Measurements from ENCODE around the gene WDR6.
A peak's percentile ranks its signal among the peaks of the same experiment; 100 is the strongest.

WDR6 gene, protein sequence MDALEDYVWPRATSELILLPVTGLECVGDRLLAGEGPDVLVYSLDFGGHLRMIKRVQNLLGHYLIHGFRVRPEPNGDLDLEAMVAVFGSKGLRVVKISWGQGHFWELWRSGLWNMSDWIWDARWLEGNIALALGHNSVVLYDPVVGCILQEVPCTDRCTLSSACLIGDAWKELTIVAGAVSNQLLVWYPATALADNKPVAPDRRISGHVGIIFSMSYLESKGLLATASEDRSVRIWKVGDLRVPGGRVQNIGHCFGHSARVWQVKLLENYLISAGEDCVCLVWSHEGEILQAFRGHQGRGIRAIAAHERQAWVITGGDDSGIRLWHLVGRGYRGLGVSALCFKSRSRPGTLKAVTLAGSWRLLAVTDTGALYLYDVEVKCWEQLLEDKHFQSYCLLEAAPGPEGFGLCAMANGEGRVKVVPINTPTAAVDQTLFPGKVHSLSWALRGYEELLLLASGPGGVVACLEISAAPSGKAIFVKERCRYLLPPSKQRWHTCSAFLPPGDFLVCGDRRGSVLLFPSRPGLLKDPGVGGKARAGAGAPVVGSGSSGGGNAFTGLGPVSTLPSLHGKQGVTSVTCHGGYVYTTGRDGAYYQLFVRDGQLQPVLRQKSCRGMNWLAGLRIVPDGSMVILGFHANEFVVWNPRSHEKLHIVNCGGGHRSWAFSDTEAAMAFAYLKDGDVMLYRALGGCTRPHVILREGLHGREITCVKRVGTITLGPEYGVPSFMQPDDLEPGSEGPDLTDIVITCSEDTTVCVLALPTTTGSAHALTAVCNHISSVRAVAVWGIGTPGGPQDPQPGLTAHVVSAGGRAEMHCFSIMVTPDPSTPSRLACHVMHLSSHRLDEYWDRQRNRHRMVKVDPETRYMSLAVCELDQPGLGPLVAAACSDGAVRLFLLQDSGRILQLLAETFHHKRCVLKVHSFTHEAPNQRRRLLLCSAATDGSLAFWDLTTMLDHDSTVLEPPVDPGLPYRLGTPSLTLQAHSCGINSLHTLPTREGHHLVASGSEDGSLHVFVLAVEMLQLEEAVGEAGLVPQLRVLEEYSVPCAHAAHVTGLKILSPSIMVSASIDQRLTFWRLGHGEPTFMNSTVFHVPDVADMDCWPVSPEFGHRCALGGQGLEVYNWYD

DNA sequence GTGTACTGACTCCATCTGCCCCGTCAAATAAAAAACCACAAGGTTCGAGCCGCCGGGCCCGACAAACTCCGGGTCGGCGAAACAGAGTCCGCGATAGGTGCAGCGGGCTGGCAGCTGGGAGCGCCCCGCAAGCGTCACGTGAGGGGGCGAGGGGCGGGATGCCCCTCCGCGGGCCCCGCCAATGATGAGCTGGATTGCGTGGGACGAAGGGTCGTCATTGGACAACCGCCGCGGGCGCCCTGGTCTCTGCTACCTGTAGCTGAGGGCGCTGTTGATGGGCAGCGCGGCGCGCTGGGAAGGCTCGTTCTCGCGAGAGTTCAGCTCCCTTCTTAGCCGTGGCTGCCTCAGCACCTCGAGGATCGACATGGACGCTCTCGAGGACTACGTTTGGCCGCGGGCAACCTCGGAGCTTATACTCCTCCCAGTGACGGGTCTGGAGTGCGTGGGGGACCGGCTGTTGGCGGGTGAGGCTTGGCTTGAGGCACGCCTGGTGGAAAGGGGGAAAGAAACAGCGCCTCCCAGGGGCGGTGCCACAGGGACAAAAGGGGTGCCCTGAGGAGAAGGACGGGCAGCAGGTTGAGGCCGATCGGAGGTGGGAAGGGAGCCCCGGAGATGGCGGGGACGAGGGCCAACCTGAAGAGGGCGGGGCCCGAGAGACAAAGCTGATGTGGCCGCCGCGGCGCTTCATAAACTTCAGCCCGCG lies at the start of gene WDR6:
TSS of gene WDR6 (plus strand) at position 324 of the 703 bp plus-strand sequence. CDS start at position 365, 41 bp downstream.
- DNase-seq: peak; percentile 96 to 97

DNA sequence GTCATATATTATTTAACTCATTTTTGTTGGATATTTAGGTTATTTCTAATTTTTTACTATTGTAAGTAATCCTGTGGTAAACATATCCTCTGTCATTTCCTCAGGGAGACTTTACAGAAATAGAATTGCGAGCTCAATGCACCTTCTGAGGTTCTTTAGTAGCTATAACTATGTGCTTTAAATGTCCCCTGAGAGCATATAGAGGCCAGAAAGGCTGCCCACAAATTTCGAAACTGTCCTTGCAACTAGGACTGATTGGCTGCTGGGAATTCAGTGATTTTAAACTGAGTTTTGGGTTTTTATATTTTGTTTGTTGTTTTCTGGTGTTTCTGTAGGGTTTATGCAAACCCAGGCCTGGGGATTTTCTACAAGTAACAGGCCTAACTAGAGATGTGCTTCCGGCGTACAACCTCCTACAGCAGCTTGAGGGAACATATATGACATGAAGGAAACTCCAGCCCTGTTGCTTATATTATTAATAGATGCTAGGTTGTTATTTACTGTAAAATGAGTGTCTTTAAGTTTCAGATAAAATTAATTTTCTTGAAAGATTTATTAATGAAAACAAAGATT lies 46.3 kb upstream of the WDR6 start:
- no peak for DNase-seq

DNA sequence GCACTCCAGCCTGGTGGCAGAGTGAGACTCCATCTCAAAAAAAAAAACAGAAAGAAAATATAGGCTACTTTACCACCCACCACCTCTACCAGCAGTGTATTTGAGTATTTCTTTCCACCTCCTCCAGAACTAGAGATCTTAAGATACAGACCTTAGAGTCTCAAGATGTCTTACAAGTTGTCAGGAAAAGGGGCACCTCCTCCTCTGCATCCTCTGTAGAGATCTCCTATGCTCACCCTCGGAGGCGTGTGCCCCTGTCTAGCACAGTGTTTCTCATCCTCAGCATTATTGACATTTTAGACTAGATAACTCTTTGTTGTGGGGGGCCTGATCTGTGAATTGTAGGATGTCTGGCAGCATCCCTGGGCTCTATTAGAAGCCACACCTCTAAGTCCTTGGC lies 44.9 kb upstream of the WDR6 start:
- no peak for DNase-seq

DNA sequence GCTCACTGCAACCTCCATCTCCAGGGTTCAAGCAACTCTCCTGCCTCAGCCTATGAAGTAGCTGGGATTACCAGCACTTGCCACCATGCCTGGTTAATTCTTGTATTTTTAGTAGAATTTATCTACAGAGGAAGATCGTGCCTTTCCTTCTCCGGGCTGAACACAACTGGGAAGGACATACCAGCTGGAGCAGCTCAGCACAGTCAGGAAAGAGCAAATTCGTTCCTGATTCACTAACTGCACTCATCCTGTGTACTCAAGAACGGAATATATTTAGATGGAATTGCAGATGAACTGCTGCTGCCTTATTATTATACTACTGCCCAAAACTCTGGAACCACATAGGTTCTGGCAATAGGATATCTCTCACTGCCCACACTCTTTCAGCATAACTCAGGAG lies 44.3 kb upstream of the WDR6 start:
- DNase-seq: no peak

DNA sequence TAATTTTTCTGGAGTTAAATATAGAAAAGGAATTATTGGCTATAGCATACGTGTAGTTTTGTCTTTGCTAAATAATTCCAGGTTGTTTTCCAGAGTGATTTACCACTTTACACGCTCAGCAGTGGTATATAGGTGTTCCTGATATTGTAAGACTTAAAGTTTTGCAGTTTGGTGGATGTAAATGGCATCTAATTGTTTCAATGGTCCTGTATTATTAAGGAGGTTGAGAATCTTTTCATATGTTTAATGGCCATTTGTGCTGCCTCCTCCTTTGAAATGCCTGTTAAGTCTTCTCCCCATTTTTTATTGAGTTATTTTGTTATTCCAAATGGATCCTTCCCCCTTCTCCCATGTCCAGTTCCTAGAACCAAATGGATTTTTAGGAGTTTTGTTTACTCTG lies 43.6 kb upstream of the WDR6 start:
- DNase-seq: no peak

DNA sequence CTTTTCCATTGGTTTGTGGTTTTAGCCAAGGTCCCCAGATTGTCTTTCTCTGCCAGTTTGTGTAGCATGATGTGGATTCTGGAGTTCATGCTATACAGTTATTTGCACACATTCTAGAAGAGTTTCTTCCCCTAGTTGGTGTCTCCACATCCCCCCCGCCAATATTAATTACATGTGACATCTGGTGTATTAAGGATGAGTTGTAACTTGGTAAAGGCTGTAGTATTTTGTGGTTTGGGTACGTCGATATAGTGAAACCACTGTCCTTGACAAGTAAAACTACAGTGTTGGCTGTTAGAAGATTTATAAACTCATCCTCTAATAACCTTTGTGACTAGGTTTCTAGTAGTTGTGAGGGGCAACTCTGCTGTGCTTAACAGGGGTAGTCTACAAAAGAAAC lies 40.8 kb upstream of the WDR6 start:
- no peak for DNase-seq

DNA sequence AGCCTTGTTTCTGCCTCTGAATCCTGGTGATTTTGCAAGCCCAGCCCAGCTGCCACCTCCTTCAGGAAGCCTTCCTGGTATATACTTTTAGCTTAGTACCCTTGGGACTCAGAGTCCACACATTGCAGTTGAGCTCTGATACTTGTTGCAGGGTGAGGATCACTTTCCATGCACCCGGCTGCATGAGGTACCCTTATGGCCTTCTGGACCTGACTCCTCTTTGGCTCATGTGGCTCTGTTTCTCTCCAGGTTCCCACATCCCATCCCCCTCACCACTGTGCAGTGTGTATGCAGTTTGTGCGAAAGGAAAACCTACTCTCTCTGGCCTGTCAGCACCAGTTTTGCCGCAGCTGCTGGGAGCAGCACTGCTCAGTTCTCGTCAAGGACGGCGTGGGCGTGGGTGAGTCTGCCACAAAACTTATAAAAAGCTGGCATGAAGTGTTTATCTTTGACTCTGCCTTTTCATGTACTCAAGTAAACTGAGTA lies 40.3 kb upstream of the WDR6 start:
- no peak for DNase-seq

DNA sequence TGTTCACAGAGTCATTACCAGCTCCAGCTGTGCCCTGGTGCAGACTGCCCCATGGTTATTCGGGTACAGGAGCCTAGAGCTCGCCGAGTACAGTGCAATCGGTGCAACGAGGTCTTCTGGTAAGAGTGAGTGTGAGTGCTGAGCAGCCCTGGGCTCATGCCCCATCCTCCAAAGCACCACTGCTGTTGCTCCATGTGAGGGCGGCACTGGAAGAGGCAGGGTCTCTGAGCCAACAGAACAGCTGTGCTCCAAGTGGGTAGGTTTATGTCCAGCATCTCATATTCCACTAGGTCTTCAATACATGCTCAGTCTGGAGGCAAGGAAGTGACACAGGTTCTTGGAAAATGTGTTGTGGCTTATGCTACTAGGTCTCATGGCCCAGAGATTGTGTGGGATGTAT lies 36.6 kb upstream of the WDR6 start:
- DNase-seq: no peak

DNA sequence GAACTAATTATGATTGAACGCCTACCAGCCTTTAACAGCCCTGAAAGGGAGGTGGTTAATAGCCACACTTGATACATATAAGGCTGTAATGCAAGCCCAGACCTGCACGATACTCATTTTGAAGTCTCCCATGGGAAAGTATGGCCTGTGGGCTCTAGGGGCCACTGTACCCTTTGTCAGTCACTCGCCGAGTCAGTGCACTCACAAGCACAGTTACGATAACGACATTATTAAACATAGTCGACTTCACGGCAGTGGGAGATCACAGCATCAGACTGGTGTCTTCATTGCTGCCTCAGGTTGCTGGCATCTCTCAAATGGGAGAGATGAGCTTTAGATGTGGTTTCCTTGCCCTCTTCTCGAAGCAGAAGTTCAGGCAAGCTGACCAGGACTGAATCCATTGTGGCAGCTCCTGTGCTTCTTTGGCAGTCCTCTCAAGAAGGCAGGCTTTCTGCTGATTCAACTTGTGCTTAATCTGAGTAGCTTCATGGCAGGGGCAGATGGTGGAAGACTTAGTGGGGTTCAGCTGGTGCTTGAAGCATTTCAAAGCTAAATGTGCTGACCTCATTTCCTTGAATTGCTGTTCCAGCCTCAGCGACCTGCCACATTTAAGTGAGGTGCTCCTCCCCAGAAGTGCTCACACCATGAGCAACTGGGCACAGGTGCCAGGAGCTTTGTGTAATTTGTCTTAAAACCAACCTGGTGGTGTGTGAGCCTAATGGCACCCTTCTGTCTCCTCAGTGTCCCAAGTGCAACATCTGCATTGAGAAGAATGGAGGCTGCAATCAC lies 32.9 kb upstream of the WDR6 start:
- no peak for DNase-seq

DNA sequence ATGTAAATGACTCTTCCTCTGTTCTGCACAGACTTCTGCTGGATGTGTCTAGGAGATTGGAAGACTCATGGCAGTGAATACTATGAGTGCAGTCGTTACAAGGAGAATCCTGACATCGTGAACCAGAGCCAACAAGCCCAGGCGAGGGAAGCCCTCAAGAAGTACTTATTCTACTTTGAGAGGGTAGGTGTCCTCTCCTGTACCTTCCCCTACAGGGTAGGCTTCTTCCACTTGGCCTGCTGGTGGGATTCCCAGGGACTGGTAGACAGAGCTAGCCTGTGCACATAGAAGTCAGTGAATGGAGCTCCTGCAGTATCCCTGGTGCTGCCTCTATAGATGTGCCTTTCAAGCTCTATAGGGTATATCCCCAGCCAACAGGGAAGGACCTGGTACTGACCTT lies 27.7 kb upstream of the WDR6 start:
- no peak for DNase-seq

DNA sequence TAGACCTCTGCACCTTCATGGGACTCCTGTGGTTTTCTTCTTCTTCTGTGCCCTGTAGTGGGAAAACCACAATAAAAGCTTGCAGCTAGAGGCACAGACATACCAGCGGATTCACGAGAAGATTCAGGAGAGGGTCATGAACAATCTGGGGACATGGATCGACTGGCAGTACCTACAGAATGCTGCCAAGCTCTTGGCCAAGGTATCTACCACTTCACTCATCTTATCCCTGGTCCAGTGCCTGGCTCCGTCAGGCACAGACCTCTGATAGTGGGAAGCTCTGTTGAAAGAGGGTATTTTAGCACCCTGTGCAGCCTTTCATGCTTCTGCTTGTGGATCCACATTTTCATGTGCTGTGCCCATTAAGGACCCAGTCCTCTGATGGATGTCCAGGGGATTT lies 26.9 kb upstream of the WDR6 start:
- no peak for DNase-seq

DNA sequence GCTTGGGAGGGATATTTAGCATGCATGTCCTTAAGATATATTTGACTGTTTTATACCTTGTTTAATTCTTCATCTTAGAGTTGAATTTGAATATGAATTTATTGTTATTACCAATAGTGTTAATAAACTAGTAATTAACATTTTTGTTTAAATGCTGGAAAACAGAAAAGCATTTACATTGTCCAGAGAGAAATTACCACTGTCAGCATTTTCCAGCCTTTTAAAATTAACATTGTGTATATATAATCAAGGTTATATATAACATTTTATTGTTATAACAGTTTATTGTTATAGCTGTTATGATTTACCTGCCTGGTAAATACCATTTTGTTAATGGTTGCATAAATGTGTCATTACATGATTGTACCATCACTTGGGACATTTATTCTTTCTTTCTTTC lies 25.2 kb upstream of the WDR6 start:
- DNase-seq: no peak

DNA sequence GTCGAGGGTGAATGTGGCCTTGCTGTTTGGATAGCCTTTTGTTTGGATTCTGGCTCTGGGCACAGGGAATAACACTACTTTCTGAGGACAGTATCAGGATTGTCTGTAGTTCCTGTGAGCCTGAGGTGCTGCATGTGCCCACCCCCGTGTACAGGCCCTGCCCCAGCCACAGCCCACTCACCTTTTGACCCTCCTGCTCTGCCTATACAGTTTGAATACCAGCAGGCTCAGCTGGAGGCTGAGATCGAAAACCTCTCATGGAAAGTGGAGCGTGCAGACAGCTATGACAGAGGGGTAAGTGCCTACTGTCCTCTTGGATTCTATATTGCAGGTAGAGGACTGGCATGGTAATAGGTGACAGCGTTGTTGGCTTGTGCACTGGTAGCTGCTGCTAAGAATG lies 24.5 kb upstream of the WDR6 start:
- DNase-seq: no peak

DNA sequence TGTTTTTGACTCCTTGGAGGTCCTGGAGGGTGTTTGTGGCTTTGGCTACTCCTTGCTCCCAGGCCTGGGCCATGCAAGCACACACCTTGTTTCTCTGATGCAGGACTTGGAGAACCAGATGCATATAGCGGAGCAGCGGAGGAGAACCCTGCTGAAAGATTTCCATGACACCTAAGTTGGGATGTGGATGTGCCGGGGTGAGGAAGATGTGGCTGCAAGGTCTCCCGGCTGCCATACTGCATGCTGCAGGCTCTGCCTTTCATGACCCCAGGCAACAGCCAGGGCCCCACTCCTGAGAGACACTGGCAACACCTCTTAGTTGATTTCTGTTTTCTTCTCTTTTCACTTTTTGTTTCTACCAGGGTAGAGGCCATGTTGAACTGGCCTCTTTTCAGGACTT lies 24.1 kb upstream of the WDR6 start:
- DNase-seq: no peak

DNA sequence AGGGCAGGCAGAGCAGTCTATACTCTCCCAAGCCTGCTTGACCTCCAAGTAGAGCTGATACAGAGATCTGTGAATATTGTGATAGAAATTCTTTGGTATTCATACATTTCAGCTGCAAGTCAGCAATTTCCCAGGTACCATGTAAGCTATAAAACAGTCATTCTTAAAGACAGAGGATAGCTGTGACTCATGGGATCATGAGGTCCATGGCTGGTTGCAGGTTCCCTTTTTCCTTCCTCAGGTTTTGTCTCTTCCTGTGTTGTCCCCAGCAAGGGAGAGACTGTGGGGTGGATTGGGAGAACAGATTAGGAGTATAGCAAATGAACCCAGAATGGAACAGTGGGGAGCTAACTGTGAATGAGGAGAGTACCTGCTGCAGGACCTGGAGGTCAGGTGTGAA lies 22.5 kb upstream of the WDR6 start:
- no peak for DNase-seq

DNA sequence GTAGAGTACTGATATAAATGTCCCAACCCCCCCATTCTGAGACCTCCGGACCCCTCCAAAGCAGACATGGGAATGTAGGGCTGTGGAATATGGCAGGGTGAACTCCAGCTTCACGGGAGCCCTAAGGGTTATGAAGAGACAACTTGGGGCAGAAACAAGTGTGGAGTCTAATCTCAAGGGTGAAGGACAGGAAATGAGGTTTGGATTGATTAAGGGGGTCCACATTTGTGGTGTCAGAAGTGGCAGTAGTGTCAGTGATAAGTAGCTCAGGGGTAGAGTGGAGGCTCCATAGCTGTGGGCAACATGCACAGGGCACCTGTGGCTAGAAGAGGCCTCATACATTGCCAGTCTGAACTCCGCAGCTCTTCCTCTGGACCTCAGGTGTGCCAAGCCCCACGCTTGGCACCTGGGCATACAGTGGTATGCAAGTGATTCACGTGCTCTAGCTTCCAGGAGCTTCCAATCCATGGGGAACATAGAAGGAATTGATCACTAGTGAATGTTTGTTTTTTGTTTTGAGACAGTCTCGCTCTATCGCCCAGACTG lies 21.3 kb upstream of the WDR6 start:
- DNase-seq: no peak

DNA sequence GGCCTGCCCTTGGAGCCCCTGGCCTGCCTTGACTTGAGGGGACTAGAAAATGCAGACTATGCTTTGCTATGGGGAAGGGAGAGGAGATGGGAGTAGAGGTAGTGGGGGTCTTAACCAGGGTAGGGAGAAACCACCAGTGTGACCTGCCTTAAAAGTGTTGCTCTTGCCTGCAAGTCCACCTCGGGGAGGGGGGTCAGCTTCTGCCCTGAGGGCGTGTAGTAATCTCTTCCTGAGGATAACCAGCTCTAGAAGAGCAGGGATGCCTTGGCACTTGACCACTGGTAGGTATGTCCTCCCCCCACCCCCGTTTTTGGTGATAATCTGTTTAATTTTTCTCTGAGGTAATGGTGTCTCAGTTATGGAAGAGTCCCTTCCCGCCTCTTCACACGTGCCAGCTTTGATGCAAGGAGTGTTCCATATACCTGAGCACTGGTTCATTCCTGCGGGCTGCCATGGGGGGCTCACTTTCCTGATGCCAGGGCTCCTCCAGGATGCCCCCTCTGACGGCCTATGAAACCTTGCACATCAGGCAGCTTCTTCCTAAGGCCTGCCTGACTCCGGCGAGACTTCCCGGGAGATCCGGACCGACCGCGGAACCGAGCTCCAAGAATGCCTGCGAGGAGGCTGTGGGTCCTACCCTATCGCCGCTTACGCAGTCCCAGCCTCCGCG lies 17.9 kb upstream of the WDR6 start:
- DNase-seq: no peak

DNA sequence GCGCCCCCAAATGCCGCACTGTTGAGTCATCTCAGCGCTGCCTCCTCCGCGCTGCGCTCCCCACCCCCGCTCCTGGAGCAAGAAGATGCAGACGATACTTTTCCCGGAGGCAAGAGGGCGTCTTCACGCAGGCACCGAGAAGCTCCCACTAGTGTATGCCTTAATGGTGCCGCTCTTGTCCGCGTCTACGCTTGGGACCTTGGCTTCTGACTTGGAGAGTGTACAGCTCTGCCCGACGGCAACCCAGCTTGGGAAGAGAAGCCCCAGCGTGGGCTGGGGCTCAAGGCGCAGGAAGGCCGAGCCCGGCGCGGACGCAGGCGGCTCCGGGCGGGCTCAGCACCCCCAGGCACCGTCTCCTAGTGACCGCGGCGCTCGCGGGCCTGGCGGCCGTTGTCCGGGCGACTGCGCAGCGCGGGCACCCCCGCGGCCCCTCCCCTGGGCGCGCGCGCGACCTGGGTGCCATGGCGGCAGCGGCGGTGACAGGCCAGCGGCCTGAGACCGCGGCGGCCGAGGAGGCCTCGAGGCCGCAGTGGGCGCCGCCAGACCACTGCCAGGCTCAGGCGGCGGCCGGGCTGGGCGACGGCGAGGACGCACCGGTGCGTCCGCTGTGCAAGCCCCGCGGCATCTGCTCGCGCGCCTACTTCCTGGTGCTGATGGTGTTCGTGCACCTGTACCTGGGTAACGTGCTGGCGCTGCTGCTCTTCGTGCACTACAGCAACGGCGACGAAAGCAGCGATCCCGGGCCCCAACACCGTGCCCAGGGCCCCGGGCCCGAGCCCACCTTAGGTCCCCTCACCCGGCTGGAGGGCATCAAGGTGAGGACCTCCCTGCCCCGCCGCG lies 17.2 kb upstream of the WDR6 start, which contains the start of gene P4HTM:
TSS of gene P4HTM (plus strand) at position 446 of the 840 bp plus-strand sequence. CDS start at position 462, 16 bp downstream.
- DNase-seq: peak; percentile 57 to 64

DNA sequence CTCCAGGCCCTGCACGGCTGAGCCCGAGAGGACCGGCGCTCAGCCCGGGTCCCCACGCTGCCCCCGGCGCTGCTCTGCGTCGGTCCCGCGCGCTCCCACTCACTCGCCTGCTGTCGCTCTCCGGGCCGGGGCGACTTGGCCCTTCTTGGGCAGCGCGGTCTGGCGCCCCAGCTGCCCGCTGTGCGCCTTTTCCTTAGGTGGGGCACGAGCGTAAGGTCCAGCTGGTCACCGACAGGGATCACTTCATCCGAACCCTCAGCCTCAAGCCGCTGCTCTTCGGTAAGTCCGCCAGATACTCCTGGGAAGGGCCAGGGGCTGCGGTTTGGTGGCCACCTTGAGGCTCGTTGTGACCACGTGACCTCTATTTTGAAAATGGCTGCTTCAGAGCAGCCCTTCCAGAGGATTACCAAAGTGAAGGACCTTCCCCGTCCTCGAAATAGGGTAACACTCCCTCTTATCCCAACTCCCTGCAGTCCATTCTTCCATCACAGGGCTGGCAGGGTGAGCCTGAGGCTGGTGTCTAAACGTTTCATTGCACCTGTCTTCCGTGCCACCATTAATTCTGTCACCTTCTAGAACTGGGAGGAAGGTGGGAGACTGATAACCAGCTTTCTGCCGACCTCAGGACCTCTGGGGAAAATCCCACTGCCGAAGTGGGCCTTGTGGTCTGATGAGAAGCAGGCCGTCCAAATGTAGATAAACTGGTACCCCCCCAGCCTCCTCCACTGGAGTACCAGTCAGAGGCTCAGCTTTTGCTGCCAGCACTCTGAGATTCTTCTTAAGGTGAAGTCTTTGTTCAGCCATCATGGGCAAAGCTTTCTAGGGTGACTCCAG lies 16.3 kb upstream of the WDR6 start:
- DNase-seq: peak in 1 of 2 experiments; percentile 23
